H1 (cell line): ENCODE data around the gene CPEB3. TPM values are rescaled to one million over a fixed set of nuclear protein-coding genes. Genes with fewer than 3 reads are reported as not detected.

Experiments used
- CTCF ChIA-PET: fragments of 300-600 bp; sonication (Branson Sonifier 250); formaldehyde crosslinking; loops from one replicate; lab custom pipeline; 2021; ENCODE audit not compliant: partially characterized antibody; lab: Charles Lee
- POLR2A ChIA-PET: fragments of 300-600 bp; sonication (Branson Sonifier 250); formaldehyde crosslinking; loops from one replicate; lab custom pipeline; 2021; ENCODE audit warnings: inconsistent platforms; ENCODE audit not compliant: partially characterized antibody; lab: Charles Lee
- DNase-seq, 2 experiments: peaks; one replicate each; pipeline versions ENCODE4 v3.0.0 to v3.0.0-alpha.2; 2010 to 2022; ENCODE audit warnings: low spot score in 2 of 2, low read depth in 1 of 2, mixed read lengths in 1 of 2
- FAIRE-seq: peaks from 2 replicates; lab custom pipeline; 2011; peaks lifted over from hg19 to GRCh38; lab: Jason Lieb, UNC
- H2AFZ ChIP-seq: 2 replicates; pipeline ENCODE4 v1.8.1; 2012; ENCODE audit warnings: low read length, inconsistent platforms
- H2AK5ac ChIP-seq: 2 replicates; pipeline ENCODE4 v1.6.1; 2013; ENCODE audit warnings: low read depth, low read length
- H2BK120ac ChIP-seq: replicated peaks from 2 replicates; pipeline ENCODE3; 2013; ENCODE audit warnings: low read depth, low read length, inconsistent platforms
- H2BK12ac ChIP-seq: 2 replicates; pipeline ENCODE4 v1.6.1; 2013; ENCODE audit warnings: low read depth, low read length
- H2BK15ac ChIP-seq: 2 replicates; pipeline ENCODE4 v1.6.1; 2013; ENCODE audit warnings: low read length
- H2BK20ac ChIP-seq: 2 replicates; pipeline ENCODE4 v1.6.1; 2013; ENCODE audit warnings: low read length
- H2BK5ac ChIP-seq: 2 replicates; pipeline ENCODE4 v1.6.1; 2013; ENCODE audit warnings: low read depth, low read length
- H3K14ac ChIP-seq: 2 replicates; pipeline ENCODE4 v1.6.1; 2013; ENCODE audit warnings: inconsistent platforms; ENCODE audit not compliant: insufficient read length
- H3K18ac ChIP-seq: 2 replicates; pipeline ENCODE4 v1.6.1; 2013; ENCODE audit warnings: low read length; ENCODE audit errors: extremely low read depth
- H3K23ac ChIP-seq: 2 replicates; pipeline ENCODE4 v1.6.1; 2013; ENCODE audit warnings: inconsistent platforms; ENCODE audit not compliant: insufficient read length
- H3K23me2 ChIP-seq: 2 replicates; pipeline ENCODE4 v1.6.1; 2013; ENCODE audit warnings: low read depth, low read length
- H3K27ac ChIP-seq: 2 replicates; pipeline ENCODE4 v1.6.1; 2011; ENCODE audit warnings: low read depth, low read length, inconsistent platforms
- H3K27me3 ChIP-seq, 4 experiments: replicated peaks in 1 of 4; 1 replicate in 1 of 4; 2 replicates in 3 of 4; pipeline versions ENCODE4 v1.6.1 to v1.8.1; 2011 to 2013; ENCODE audit warnings: low read length in 3 of 4, mild to moderate bottlenecking in 3 of 4, inconsistent platforms in 2 of 4, mixed read lengths in 2 of 4, moderate library complexity in 1 of 4; ENCODE audit not compliant: control insufficient read depth in 3 of 4, insufficient read depth in 3 of 4; ENCODE audit errors: extremely low read depth in 1 of 4
- H3K36me3 ChIP-seq, 4 experiments: 2 replicates each; pipeline versions ENCODE4 v1.6.1 to v1.8.1; 2011 to 2013; ENCODE audit warnings: mild to moderate bottlenecking in 4 of 4, low read length in 3 of 4, moderate library complexity in 2 of 4, control low read depth in 1 of 4, inconsistent platforms in 1 of 4; ENCODE audit not compliant: insufficient read depth in 4 of 4, control insufficient read depth in 2 of 4
- H3K4ac ChIP-seq: replicated peaks from 2 replicates; pipeline ENCODE3; 2013; ENCODE audit warnings: low read length, low read depth, mixed read lengths, inconsistent platforms; ENCODE audit not compliant: insufficient read length
- H3K4me1 ChIP-seq, 4 experiments: replicated peaks in 1 of 4; 1 replicate in 1 of 4; 2 replicates in 3 of 4; pipeline versions ENCODE4 v1.6.1 to v1.8.1; 2011 to 2013; ENCODE audit warnings: low read length in 3 of 4, inconsistent platforms in 2 of 4, mixed read lengths in 1 of 4; ENCODE audit not compliant: insufficient read depth in 4 of 4, control insufficient read depth in 3 of 4
- H3K4me2 ChIP-seq, 2 experiments: 2 replicates each; pipeline versions ENCODE4 v1.6.1 to v1.8.1; 2011 to 2013; ENCODE audit warnings: low read depth in 2 of 2, low read length in 2 of 2, control low read depth in 1 of 2, inconsistent platforms in 1 of 2, mild to moderate bottlenecking in 1 of 2; ENCODE audit not compliant: insufficient read depth in 1 of 2
- H3K4me3 ChIP-seq, 4 experiments: fragments of 200-600, 300-600 bp in 1 of 4; sonication (generic), shearing (Covaris generic), sonication (Bioruptor Twin) in 1 of 4; 2 replicates each; pipeline versions ENCODE4 v1.5.1 to v1.8.1; 2011 to 2016; ENCODE audit warnings: low read length in 4 of 4, low read depth in 3 of 4, control low read depth in 2 of 4, inconsistent platforms in 2 of 4, mild to moderate bottlenecking in 2 of 4, mixed read lengths in 1 of 4, moderate library complexity in 1 of 4; ENCODE audit not compliant: insufficient read depth in 2 of 4; ENCODE audit errors: extremely low read depth in 1 of 4
- H3K56ac ChIP-seq: replicated peaks from 2 replicates; pipeline ENCODE3; 2013; ENCODE audit warnings: low read depth, mild to moderate bottlenecking, mixed read lengths, low read length, inconsistent platforms; ENCODE audit not compliant: insufficient read length
- H3K79me1 ChIP-seq: 2 replicates; pipeline ENCODE4 v1.6.1; 2013; ENCODE audit warnings: low read depth, low read length, control low read depth
- H3K79me2 ChIP-seq, 2 experiments: 2 replicates each; pipeline versions ENCODE4 v1.6.1 to v1.8.1; 2012 to 2013; ENCODE audit warnings: low read length in 2 of 2, mild to moderate bottlenecking in 2 of 2, inconsistent platforms in 1 of 2; ENCODE audit not compliant: insufficient read depth in 2 of 2, control insufficient read depth in 1 of 2
- H3K9ac ChIP-seq, 4 experiments: replicated peaks in 1 of 4; 1 replicate in 1 of 4; 2 replicates in 3 of 4; pipeline versions ENCODE4 v1.6.1 to v1.8.1; 2011 to 2013; ENCODE audit warnings: low read depth in 3 of 4, low read length in 3 of 4, control low read depth in 2 of 4, mild to moderate bottlenecking in 2 of 4, moderate library complexity in 2 of 4, inconsistent platforms in 1 of 4; ENCODE audit errors: extremely low read depth in 1 of 4
- H3K9me3 ChIP-seq, 2 experiments: 2 replicates each; pipeline versions ENCODE4 v1.6.1 to v1.8.1; 2012 to 2013; ENCODE audit warnings: mild to moderate bottlenecking in 2 of 2, moderate library complexity in 2 of 2, control low read depth in 1 of 2, inconsistent platforms in 1 of 2, low read depth in 1 of 2, low read length in 1 of 2, mixed read lengths in 1 of 2; ENCODE audit not compliant: insufficient read depth in 2 of 2
- H4K20me1 ChIP-seq, 2 experiments: replicated peaks in 1 of 2; 2 replicates each; pipeline versions ENCODE3 to v1.8.1; 2011 to 2013; ENCODE audit warnings: inconsistent platforms in 2 of 2, low read length in 2 of 2, mild to moderate bottlenecking in 1 of 2; ENCODE audit not compliant: insufficient read depth in 2 of 2, control insufficient read depth in 1 of 2
- H4K5ac ChIP-seq: 2 replicates; pipeline ENCODE4 v1.6.1; 2013; ENCODE audit warnings: low read length, low read depth, mixed read lengths, inconsistent platforms; ENCODE audit not compliant: insufficient read length
- H4K8ac ChIP-seq: 2 replicates; pipeline ENCODE4 v1.8.0; 2013; ENCODE audit warnings: mild to moderate bottlenecking, moderate library complexity, low read length, inconsistent platforms; ENCODE audit not compliant: insufficient read depth; ENCODE audit errors: extremely low read depth
- H4K91ac ChIP-seq: replicated peaks from 2 replicates; pipeline ENCODE3; 2013; ENCODE audit warnings: low read length, mixed read lengths, inconsistent platforms; ENCODE audit not compliant: insufficient read length
- ATF2 ChIP-seq: IDR thresholded peaks from 2 replicates; pipeline ENCODE4 v1.6.1; 2012; ENCODE audit warnings: low read length, inconsistent platforms
- E2F6 ChIP-seq: IDR thresholded peaks from 2 replicates; pipeline ENCODE4 v1.6.1; 2012; ENCODE audit warnings: inconsistent platforms
- HDAC2 ChIP-seq, 2 experiments: fragments of 300-600 bp in 1 of 2; sonication (generic) in 1 of 2; IDR thresholded peaks; 2 replicates each; pipeline ENCODE4 v1.6.1; 2011 to 2012; ENCODE audit warnings: low read depth in 2 of 2, low read length in 2 of 2, mild to moderate bottlenecking in 2 of 2, moderate library complexity in 2 of 2, borderline replicate concordance in 1 of 2, inconsistent platforms in 1 of 2
- HDAC6 ChIP-seq: IDR thresholded peaks from one replicate; pipeline ENCODE4 v1.7.1; 2012; ENCODE audit warnings: low read depth, mild to moderate bottlenecking, inconsistent platforms, low read length, moderate library complexity
- POLR2A ChIP-seq, 2 experiments: IDR thresholded peaks; 1 replicate in 1 of 2; 2 replicates in 1 of 2; pipeline ENCODE4 v1.6.1; 2011; ENCODE audit warnings: low read depth in 2 of 2, low read length in 2 of 2, mild to moderate bottlenecking in 2 of 2; ENCODE audit errors: control extremely low read depth in 1 of 2
- RBBP5 ChIP-seq: IDR thresholded peaks from 2 replicates; pipeline ENCODE4 v1.7.1; 2012; ENCODE audit warnings: low read depth, mild to moderate bottlenecking, inconsistent platforms, low read length, moderate library complexity, borderline replicate concordance
- RXRA ChIP-seq: IDR thresholded peaks from 2 replicates; pipeline ENCODE4 v1.6.1; 2011; ENCODE audit warnings: low read depth, mild to moderate bottlenecking, low read length, moderate library complexity; ENCODE audit not compliant: insufficient read depth
- SIRT6 ChIP-seq: IDR thresholded peaks from one replicate; pipeline ENCODE4 v1.7.1; 2012; ENCODE audit warnings: low read length, inconsistent platforms
- SIX5 ChIP-seq: IDR thresholded peaks from 2 replicates; pipeline ENCODE4 v1.6.1; 2011; ENCODE audit warnings: mild to moderate bottlenecking, low read depth, low read length
- SP1 ChIP-seq: IDR thresholded peaks from 2 replicates; pipeline ENCODE4 v1.6.1; 2011; ENCODE audit warnings: low read depth, low read length
- SP4 ChIP-seq: IDR thresholded peaks from 2 replicates; pipeline ENCODE4 v1.6.1; 2012; ENCODE audit warnings: low read length, inconsistent platforms
- YY1 ChIP-seq: IDR thresholded peaks from 2 replicates; pipeline ENCODE4 v1.6.1; 2011; ENCODE audit warnings: low read depth, mild to moderate bottlenecking, low read length
- polyA plus RNA-seq, 7 experiments: library from polyadenylated mRNA; depleted of rRNA in 3 of 7; stranded (reverse) in 5 of 7; unstranded in 2 of 7; fragments of >200 nt in 5 of 7; fragments of 200-250 nt in 2 of 7; gene quantifications; 1 replicate in 5 of 7; 2 replicates in 1 of 7; 4 replicates in 1 of 7; pipeline versions ENCODE4 v1.2.1 to v1.2.3, GENCODE V29; 2011 to 2013; ENCODE audit warnings: missing spikeins in 2 of 7, mixed read lengths in 2 of 7
- total RNA-seq: library from RNA; stranded (reverse); fragmentation: NEBNext Ultra II Directional; extraction: Animal tissue kit (Norgen Biotek cat#: 25700); gene quantifications from 2 replicates; pipeline ENCODE4 v1.2.1, GENCODE V29; 2021

The CPEB3 gene
- total and polyA plus RNA-seq, 2 of the 8 experiments (the other 6 are each of a cell fraction or from before 2014, with no cell fraction given), result 0.39 to 1.7 TPM

GRCh38 chr10:92130622-92131274, 160.1 kb downstream of the CPEB3 start:
- no peak overlapping the region for H3K4ac ChIP-seq
- H3K27me3 ChIP-seq, result no peaks in the 10 kb centered on the region
- H2AK5ac ChIP-seq, result no peak overlapping the region
- H3K4me3 ChIP-seq, result no peak overlapping the region
- no peak overlapping the region for H4K91ac ChIP-seq
- no peak overlapping the region for H3K18ac ChIP-seq
- no peak overlapping the region for H2BK120ac ChIP-seq
- ChIA-PET CTCF (interaction anchor here (1.0 to 1.8 kb wide), 4 partner anchors 9 to 28 kb away, joined by 3 to 5 read pairs (median 4); no protein-coding TSS in a partner anchor), POLR2A (interaction anchor here (1.2 kb wide), 1 partner anchor 20 kb away, joined by 3 read pairs; no protein-coding TSS in a partner anchor)
- no peaks in the 10 kb centered on the region for H3K79me1 ChIP-seq
- no peak overlapping the region for H4K5ac ChIP-seq
- no peak overlapping the region for H3K9ac ChIP-seq
- H3K36me3 ChIP-seq, result no peaks in the 10 kb centered on the region
- H3K14ac ChIP-seq, result no peak overlapping the region
- H3K4me2 ChIP-seq, result no peak overlapping the region
- H2BK5ac ChIP-seq, result no peak overlapping the region
- no peak overlapping the region for H4K8ac ChIP-seq
- H2BK12ac ChIP-seq, result no peak overlapping the region
- H3K56ac ChIP-seq, result no peak overlapping the region
- no peaks in the 10 kb centered on the region for H3K79me2 ChIP-seq
- no peak overlapping the region for H2AFZ ChIP-seq
- no peaks in the 10 kb centered on the region for H4K20me1 ChIP-seq
- DNase-seq (no peak), FAIRE-seq (no peak)
- H2BK20ac ChIP-seq, result no peak overlapping the region
- H3K9me3 ChIP-seq, result no peaks in the 10 kb centered on the region
- H3K4me1 ChIP-seq, result no peaks in the 10 kb centered on the region
- no peak overlapping the region for H3K23ac ChIP-seq
- no peak overlapping the region for H2BK15ac ChIP-seq
- no peak overlapping the region for H3K27ac ChIP-seq
- H3K23me2 ChIP-seq, result no peaks in the 10 kb centered on the region
- no peak for TF ChIP-seq HDAC6
- no peak for TF ChIP-seq RBBP5
- TF ChIP-seq POLR2A (IDR thresholded peaks at IDR 0.05; ENCODE audit: control extremely low read depth in 1 of 2, low read depth in 2 of 2, low read length in 2 of 2), result no peak
- TF ChIP-seq SIRT6, result no peak
- TF ChIP-seq ATF2, result no peak
- no peak for TF ChIP-seq RXRA
- no peak for TF ChIP-seq E2F6
- no peak for TF ChIP-seq SIX5
- no peak for TF ChIP-seq SP4
- TF ChIP-seq SP1, result no peak
- no peak for TF ChIP-seq YY1
- no peak for TF ChIP-seq HDAC2 (IDR thresholded peaks at IDR 0.05; ENCODE audit: borderline replicate concordance in 1 of 2, low read depth in 2 of 2, low read length in 2 of 2)
